Hypothalamus (tissue), 51 donors: ENCODE data around the gene C22orf39.
A peak's percentile ranks its signal among the peaks of the same experiment; 100 is the strongest.

ENCODE experiments used
- DNase-seq, 51 donors: peaks; one replicate each; lab custom pipeline; 2025; lab: John Stamatoyannopoulos, UW

The C22orf39 gene

GRCh38 chr22:19447330-19448075, at the start of gene C22orf39:
Gene C22orf39, minus strand, starts transcription at chr22:19447711. Its CDS starts 23 bp downstream, at chr22:19447688.
- DNase-seq, result peak; percentile 36 to 97 (median 88)

GRCh38 chr22:19497245-19497644, 49.7 kb upstream of the C22orf39 start:
- no peak for DNase-seq

GRCh38 chr22:19496324-19496630, 48.8 kb upstream of the C22orf39 start:
- DNase-seq, result no peak

GRCh38 chr22:19495562-19496323, 48.2 kb upstream of the C22orf39 start:
- no peak for DNase-seq

- DNase-seq, result no peak
These were observed 47.2 kb upstream of the C22orf39 start for GRCh38 chr22:19494676-19495173.

GRCh38 chr22:19494001-19494560, 46.6 kb upstream of the C22orf39 start:
- DNase-seq, result no peak

- no peak for DNase-seq
These were observed 45.1 kb upstream of the C22orf39 start for GRCh38 chr22:19492504-19493174.

GRCh38 chr22:19490628-19491230, 43.2 kb upstream of the C22orf39 start:
- no peak for DNase-seq

- no peak for DNase-seq
These were observed 41.7 kb upstream of the C22orf39 start for GRCh38 chr22:19488884-19489843.

GRCh38 chr22:19488285-19488684, 40.8 kb upstream of the C22orf39 start:
- DNase-seq, result no peak

- DNase-seq, result no peak
These were observed 36.2 kb upstream of the C22orf39 start for GRCh38 chr22:19483481-19484244.

- DNase-seq, result no peak
These were observed 34.8 kb upstream of the C22orf39 start for GRCh38 chr22:19482297-19482696.

GRCh38 chr22:19480789-19481188, 33.3 kb upstream of the C22orf39 start:
- no peak for DNase-seq

GRCh38 chr22:19480173-19480568, 32.7 kb upstream of the C22orf39 start:
- no peak for DNase-seq

- peak; percentile 37 to 100 (median 93) for DNase-seq
These were observed 32.1 kb upstream of the C22orf39 start, which contains the start of gene CDC45 for GRCh38 chr22:19479355-19480172. Gene CDC45, plus strand, starts transcription at chr22:19479920. Its CDS starts 49 bp downstream, at chr22:19479969.

- peak; percentile 28 to 95 (median 71) for DNase-seq
These were observed 31.4 kb upstream of the C22orf39 start, which contains the start of gene UFD1 for GRCh38 chr22:19478901-19479354. Gene UFD1, minus strand, starts transcription at chr22:19479193. Its CDS starts 108 bp downstream, at chr22:19479085.
